SHP77 treated with DMSO at 0.1 percent for 48 hours (cell line): Measurements from ENCODE around the gene ST6GALNAC1.
A peak's percentile ranks its signal among the peaks of the same experiment; 100 is the strongest.
"Not testable (repeated sequence)": the region's sequence is repeated elsewhere in the genome, so short reads cannot be mapped to it uniquely, and the experiment has no call there.

Experiments
- DNase-seq: peaks from one replicate; lab custom pipeline; 2025; lab: John Stamatoyannopoulos, UW

Gene ST6GALNAC1

DNA sequence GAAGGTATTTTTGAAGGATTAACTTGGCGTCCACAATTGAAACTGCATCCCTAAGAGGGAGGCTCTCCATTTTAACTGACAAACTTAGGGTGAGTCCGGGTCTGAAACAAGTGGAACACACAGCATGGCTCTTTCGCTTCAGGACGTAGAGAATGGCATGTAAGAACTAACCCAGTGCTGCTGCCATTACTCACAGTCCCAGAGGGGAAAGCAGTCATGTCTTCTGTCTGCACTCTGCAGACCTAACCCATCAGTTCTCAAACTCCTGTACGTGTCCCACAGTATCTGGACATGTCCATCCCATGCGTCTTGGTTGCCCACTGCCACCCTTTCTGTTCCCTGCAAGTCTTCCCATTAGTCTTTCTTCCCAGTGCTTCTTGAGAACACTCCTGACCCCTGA is 563 bp downstream of the ST6GALNAC1 start:
- DNase-seq, result no peak

DNA sequence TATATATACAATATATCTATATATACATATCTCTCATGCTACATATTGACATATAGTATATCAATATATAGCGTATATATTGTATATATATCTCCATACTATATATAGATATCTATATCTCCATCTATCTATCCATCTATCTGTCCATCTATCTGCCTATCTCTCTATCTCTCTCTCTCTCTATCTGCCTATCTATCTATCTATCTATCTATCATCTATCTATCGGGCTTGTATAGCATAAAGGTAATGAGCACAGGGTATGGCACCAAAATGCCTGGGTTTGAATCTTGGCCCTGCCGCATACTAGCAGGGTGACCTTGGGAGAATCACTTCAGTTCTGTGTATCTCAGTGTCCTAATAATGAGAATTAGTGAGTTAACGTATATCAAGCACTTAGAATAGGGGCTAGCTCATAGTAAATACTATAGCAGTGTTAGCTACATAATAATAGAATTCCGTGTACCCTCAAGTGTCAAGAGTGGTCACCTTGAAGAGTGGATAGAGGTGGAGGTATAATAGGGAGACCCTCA is 1.5 kb downstream of the ST6GALNAC1 start:
- no peak for DNase-seq

DNA sequence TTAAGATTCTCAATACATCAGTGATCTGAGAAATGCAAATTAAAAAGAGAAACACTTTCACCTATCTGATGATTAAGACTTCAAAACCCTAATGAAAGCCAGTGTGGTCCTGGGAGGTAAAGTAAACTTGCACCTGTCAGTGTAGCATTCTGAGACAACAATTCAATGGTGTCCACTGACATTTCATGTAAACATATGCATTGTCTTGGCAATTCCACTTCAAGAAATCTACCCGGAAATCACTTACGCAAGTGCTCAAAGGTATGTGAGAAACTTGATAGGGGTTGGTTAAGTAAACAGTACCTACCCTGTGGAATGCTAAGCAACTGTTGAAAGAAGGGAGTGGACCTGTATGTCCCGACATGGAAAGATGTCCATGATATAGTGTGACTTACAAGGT is 2.1 kb downstream of the ST6GALNAC1 start:
- no peak for DNase-seq

DNA sequence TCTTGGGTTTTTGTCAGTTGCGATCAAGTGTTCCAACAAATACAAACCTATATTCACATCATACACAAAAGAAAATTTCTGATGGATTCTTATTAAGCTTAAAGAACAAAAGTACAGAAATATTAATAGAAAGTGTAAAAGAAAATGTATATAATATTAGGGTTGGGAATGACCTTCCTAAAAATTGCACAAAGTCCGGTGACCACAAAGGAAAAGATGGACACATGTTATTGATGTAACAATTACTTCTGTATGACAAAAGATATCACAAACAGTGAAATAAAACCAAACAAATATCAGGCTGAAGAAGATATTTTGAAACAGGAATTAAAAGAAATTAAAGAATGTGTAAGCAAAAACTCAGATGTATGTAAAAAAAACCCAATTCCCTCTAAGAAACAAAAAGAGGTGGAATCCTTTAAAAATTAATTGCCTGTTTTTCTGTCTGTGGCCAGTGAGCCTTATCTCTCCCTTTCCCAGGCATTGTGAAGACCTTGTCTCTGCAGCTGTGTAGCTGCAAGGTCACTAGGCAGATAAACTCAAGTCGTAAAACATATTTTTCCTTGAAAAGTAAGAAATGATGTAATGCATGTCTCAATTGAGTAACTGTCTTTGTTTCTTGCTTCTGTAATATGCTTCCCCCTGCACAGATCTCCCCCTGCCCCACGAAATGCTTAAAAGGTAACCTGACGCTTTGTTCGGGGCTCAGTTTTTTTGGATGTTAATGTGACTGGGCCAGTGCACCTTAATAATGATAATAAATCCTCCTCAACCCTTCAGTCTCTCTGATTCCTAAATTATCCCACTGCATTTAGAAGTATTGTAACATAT is 2.8 kb downstream of the ST6GALNAC1 start:
- no peak for DNase-seq

DNA sequence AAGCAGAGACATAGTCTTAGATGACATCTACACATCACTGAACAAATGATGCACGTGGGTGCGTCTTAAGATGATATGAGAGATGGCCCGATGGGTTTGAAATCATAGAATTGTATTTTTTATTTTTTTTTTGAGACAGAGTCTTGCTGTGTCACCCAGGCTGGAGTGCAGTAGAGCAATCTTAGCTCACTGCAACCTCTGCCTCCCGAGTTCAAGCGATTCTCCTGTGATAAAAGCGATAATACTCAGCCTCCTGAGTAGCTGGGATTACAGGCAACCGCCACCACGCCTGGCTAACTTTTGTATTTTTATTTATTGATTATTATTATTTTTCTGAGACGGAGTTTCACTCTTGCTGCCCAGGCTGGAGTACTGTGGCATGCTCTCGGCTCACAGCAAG is 5.3 kb downstream of the ST6GALNAC1 start:
- no peak for DNase-seq

DNA sequence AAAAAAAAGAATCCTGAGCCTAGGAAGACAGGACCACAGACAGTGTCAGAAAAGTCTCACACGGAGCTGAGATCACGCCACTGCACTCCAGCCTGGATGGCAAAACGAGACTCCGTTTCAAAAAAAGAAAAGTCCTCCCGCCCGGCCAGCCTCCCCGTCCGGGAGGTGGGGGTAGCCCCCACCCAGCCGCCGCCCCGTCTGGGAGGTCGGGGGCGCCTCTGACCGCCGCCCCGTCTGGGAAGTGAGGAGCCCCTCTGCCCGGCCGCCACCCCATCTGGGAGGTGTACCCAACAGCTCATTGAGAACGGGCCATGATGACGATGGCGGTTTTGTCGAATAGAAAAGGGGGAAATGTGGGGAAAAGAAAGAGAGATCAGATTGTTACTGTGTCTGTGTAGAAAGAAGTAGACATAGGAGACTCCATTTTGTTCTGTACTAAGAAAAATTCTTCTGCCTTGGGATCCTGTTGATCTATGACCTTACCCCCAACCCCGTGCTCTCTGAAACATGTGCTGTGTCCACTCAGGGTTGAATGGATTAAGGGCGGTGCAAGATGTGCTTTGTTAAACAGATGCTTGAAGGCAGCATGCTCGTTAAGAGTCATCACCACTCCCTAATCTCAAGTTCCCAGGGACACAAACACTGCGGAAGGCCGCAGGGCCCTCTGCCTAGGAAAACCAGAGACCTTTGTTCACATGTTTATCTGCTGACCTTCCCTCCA is 6.9 kb downstream of the ST6GALNAC1 start:
- not testable (repeated sequence) for DNase-seq

DNA sequence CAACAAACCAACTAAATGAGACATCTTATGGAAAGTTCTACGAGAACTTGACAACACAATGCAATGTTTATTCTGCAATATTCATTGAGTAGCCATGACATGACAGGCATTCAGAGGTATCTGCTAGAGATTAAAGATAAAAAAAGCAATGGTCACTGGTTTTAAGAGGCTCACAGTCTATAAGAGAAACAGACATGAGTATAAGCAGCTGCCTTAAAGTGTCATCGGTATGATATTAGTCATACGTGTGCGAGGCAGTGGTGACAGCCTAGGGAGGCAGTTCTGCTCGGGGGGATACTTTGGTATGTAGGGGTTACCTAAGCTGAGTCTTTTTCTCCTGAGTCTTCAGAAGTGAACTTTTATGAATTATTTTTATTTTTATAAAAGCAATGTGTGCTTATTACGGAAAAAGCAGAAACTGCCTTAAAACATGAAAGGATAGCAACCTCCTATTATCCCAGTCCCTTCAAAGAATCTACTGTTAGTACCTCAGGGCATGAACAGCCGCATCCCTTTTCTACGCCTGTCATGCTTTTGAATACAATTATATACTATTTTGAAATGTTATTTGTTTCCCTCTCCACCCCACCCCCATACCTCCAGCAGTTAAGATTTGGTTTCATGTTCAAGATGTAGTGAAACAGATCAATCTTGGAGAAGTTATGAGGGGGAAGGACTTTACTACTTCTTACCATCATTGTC is 7.7 kb downstream of the ST6GALNAC1 start:
- no peak for DNase-seq

DNA sequence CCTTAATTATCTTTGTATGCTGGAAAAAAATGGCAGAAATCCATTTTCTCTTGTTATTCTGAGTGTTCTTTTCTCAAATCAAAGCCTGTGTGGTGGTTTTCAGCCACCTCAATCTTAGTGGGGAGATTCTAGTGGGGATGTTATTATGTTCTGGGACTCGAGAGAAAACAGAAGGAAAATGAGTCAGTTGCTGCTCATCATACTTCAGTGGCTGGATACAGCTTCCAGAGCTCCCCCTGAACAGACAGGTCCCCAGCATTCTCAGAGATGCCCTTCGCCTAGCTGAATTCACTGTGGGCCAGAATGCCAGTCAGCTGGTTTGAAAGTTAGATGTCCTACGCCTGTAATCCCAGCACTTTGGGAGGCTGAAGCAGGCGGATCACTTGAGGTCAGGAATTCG is 8.5 kb downstream of the ST6GALNAC1 start:
- DNase-seq, result no peak

DNA sequence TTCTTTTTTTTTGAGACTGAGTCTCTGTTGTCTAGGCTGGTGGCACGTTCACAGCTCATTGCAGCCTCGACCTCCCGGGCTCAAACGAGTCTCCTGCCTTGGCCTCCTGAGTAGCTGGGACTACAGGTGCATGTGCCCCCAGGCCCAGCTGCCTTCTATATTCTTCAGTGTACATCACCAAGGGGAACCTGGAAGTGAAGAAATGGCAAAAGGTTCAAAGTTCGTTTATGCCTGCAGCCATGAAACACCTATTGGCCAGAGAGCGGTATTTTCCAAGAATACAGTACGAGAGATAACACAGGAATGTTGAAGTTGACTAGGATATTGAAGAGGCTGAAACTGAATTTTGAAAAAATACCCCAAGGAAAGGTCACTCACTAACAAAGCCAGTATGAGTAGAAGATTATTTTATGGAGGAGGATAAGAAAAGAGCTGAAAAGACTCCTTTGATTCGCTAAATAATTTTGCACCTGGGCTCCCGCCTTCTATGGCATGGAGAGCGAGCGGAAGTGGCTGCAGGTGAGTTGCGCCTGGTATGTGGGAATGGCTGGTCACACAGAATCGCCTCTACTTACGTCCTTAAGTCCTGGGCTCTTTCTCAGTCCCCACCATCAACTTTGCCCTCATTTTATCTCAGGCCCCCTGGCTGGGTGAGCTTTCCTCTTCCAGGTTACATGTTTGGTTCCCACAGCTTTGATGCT is 9.8 kb downstream of the ST6GALNAC1 start:
- no peak for DNase-seq

DNA sequence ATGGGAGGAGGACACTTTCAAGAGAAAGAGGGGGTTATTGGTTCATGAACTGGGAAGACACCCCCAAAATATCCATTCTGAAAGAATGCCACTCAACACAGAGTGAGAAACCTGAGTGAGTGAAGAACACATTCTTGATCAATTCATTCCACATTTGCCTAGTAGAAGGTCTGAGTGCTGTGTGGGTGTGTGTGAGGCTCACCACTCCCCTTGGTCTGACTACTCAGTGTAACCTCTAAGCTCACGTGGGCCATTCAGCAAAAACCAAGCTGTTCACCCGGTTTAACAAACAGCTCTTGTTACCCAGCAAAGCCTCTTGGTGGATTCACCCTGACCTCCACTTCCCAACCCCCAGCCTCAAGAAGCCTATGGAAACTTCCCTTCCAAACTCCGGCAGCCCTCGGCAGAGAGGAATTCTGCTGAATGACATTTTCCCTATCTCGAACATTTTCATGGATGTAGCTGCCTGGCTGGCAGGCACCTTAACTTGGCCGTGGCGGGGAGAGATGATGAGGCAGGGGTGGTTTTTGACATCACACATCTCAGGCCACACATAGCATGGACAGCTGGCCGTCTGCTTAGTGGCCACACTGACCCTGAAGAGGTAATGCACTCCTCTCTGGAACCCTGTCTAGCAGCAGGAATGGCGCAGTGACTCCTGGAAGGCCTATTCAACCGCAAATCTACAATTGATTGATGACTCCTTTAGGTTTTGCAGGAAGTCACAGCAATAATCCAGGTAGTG is 11.6 kb downstream of the ST6GALNAC1 start:
- DNase-seq, result no peak

DNA sequence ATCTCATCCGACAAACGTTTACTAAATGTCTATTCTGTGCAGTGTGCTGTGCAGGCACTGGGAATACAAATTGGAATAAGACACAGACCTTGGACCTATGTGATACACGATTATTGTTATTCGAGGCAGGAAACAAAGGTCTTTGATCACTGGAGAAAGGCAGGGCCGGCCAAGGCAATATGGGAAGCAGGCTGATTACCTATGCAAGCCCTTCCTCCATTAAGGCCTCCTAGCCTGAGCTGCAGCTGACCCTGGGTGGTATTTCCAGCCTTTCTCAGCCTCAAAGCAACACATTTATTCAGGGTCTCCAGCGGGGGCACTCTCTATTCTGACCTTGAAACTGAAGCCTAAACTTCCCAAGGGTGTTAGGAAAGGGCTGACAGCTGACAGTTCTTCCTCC is 13.4 kb downstream of the ST6GALNAC1 start:
- no peak for DNase-seq

DNA sequence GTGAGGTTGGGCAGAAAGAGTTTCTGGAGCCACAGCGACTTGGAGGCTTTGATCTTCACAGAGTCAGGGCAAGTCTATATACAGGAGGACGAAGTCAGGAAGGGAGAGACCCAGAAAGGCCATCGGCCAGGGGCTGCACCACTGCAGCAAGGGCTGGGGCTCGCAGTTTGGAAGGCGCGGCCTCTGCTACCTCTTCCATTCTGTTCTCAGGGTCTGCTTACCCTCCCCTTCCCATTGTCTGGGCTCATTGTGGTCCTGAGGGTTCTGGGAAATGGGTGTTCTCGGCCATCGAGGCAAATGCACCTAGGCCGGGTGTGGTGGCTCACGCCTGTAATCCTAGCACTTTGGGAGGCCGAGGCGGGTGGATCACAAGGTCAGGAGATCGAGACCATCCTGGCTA is 16.0 kb downstream of the ST6GALNAC1 start:
- DNase-seq, result no peak

DNA sequence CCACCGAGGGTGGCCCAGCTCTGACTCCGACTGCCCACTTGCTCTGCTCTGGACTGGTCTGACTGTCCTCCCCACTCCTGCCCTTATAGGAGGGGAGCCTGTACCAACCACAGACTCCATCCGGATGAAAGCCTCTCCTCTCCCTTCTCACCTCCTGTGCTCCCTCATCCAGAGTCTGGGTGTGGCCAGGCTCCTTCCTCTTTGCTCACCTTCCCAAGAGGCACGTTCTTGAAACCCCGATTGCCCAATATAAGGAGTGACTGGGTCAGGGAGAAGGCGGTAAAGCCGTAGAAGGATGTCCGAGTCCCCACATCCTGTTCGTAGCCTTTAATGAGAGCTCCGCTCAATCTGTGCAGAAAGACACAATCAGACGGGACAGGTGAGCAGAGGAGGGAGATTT is 17.1 kb downstream of the ST6GALNAC1 start:
- DNase-seq, result no peak

DNA sequence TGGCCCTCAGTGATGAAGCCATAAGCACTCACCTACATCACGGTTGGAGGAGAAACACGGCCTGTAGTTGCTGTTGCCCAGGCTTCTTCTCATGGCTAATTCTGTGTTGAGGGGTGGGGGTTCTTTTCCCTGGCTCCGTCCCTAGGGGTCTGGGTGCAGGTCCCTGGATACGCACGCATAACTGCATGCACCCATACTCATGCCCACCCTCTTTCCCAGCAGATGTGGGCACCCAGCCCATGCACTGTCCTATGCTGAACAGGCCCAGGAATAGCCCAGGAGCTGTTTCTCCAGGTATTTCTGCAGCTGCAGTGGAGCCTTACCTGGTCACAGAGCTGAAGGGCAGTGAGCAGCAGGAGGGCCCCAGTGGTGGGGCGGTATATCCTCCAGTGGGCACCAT is 18.1 kb downstream of the ST6GALNAC1 start:
- no peak for DNase-seq

DNA sequence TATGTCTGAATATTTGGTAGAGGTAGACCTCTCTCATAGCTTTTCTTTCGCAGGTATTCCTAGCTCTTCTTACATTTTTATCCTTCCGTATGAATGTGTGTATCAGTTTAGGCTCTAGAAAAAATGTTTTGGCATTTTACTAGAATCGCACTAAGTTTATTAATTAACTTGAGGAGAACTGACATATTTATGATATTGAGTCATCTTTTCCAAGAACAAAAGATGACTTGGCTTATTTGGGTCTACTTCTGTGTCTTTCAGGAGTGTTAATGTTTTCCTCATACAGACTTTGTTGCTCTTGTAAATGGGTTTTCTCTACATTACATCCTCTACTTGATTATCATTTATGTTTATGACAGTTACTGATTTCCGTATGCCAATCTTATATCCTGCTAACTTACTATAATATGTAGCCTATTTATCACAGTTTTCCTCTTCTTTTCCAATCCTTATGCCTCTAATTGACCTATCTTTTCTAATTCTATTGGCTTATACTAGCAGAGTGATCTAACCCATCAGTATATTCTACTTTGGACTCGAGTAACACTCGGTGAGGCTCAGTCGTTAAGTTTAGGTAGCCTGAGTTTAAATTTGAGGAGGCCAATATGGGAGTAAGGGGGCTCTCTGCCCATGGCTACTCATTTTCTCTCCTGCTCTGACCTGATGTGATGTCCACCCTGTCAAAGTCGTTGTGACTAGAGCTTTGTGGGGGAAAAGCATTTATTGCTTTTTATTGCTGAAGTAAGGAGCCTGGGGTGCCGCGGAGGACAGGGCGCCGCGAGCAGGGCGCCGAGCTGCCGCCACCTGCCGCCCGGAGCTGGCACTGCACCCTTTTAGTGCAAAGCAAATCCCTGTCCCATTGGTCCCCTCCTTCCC is 20.0 kb downstream of the ST6GALNAC1 start:
- peak; percentile 64 for DNase-seq

DNA sequence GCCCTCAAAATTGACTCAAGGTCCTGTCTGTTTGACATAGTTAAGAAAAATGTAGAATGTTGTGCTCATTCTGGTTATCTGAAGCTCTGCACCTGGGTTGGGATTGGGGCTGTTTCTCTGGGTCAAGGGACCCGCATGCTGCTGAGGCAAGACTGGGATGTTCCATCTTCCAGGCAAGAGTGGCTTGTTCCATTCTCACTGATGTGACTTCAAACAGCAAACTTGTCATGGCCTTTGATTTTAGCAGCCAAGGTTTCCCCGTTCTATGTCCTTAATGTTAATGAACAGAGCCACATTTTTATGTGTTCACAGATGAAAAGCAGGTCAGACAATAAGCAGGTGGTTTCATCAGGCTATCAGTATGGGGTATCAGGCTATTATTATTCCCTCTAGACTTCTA is 25.7 kb downstream of the ST6GALNAC1 start:
- DNase-seq, result no peak

DNA sequence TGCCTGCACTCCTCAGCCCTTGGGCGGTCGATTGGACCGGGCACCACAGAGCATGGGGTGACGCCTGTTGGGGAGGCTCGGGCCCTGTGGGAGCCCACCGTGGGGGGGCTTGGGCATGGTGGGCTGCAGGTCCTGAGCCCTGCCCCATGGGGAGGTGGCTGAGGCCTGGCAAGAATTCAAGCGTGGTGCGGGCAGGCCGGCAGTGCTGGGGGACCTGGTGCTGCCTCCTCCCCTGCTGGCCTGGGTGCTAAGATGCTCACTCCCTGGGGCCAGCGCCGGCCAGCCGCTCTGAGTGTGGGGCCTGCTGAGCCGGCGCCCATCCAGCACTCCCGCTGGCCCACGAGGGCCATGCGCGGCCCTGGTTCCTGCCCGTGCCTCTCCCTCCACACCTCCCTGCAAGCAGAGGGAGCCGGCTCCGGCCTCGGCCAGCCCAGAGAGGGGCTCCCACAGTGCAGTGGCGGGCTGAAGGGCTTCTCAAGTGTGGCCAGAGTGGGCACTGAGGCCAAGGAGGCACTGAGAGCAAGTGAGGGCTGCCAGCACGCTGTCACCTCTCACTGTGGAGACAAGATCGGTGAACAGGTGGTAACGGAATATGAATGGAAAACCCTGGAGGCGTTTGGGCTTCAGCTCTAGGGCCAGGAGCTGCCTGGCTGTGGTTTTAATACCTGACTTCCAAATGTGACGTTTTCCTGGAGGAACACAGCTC is 28.5 kb downstream of the ST6GALNAC1 start:
- no peak for DNase-seq

DNA sequence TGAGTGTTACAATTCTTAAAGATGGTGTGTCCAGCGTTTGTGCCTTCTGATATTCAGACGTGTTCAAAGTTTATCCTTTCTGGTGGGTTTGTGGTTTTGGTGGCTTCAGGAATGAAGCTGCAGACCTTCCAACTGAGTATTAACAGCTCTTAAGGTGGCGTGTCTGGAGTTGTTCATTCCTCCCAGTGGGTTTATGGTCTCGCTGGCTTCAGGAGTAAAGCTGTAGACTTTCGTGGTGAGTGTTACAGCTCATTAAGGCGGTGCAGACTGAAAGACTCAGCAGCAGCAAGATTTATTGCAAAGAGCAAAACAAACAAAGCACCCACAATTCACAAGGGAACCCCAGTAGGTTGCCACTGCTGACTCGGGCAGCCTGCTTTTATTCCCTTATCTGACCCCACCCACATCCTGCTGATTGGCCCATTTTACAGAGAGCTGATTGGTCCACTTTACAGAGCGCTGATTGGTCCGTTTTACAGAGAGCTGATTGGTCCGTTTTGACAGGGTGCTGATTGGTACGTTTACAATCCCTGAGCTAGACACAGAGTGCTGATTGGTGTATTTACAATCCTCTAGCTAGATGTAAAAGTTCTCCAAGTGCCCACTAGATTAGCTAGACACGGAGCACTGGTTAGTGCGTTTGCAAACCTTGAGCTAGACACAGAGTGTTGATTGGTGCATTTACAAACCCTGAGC is 29.3 kb downstream of the ST6GALNAC1 start:
- not testable (repeated sequence) for DNase-seq
